Measurements from ENCODE around the gene AHRR. TPM values are rescaled to one million over a fixed set of nuclear protein-coding genes. Genes with fewer than 3 reads are reported as not detected.
A peak's percentile ranks its signal among the peaks of the same experiment; 100 is the strongest.

AHRR gene
- total and polyA plus RNA-seq, 10 of the 15 experiments (the other 5 are each of a cell fraction or from before 2014, with no cell fraction given): 0.90 to 35.2 (median 19.2) TPM

- TF ChIP-seq ZBED1 (IDR thresholded peaks at IDR 0.05; ENCODE audit: borderline replicate concordance) (0 out of 2 replicates have a peak, but pooled peaks have one; percentile 29), IKZF1 (conservative IDR thresholded peaks at IDR 0.05) (0 out of 2 replicates have a peak, but pooled peaks have one; percentile 15), PAX8 (IDR thresholded peaks at IDR 0.05) (no peak), ETV6 (conservative IDR thresholded peaks at IDR 0.05 in 1 of 2, IDR thresholded peaks at IDR 0.05 in 1 of 2; ENCODE audit: borderline replicate concordance in 1 of 2, low read depth in 1 of 2) (peak in 1 of 2 experiments; percentile 90; a peak in 2 of 4 replicates), ZZZ3 (IDR thresholded peaks at IDR 0.05; ENCODE audit: control insufficient read depth, insufficient read length, low read depth) (no peak), BACH1 (IDR thresholded peaks at IDR 0.05; ENCODE audit: borderline replicate concordance) (no peak), PAX5 (IDR thresholded peaks at IDR 0.05; ENCODE audit: borderline replicate concordance, low read depth, low read length) (peak; percentile 66; the same call in 1 of the 2 replicates), EED (IDR thresholded peaks at IDR 0.05; ENCODE audit: low read depth) (no peak), MTA2 (IDR thresholded peaks at IDR 0.05; ENCODE audit: low read depth) (no peak), SREBF1 (IDR thresholded peaks at IDR 0.05; ENCODE audit: low read length) (no peak), HDAC6 (IDR thresholded peaks at IDR 0.05; ENCODE audit: unreplicated experiment) (no peak), SMC3 (IDR thresholded peaks at IDR 0.05; ENCODE audit: borderline replicate concordance, low read length) (no peak), SKIL (IDR thresholded peaks at IDR 0.05; ENCODE audit: low read depth, poor library complexity, severe bottlenecking) (no peak), MEF2B (IDR thresholded peaks at IDR 0.05; ENCODE audit: partially characterized antibody, poor library complexity, severe bottlenecking) (peak; percentile 54), MTA3 (IDR thresholded peaks at IDR 0.05; ENCODE audit: borderline replicate concordance, low read length) (peak; percentile 27; the same call in 1 of the 2 replicates), NFXL1 (IDR thresholded peaks at IDR 0.05; ENCODE audit: borderline replicate concordance) (no peak), RBBP5 (conservative IDR thresholded peaks at IDR 0.05) (no peak), RAD51 (IDR thresholded peaks at IDR 0.05) (no peak), PRDM15 (CRISPR knock-in tag; IDR thresholded peaks at IDR 0.05) (no peak), BCLAF1 (IDR thresholded peaks at IDR 0.05) (no peak), TCF12 (IDR thresholded peaks at IDR 0.05; ENCODE audit: low read depth, low read length) (0 out of 2 replicates have a peak, but pooled peaks have one; percentile 12), CBX3 (IDR thresholded peaks at IDR 0.05; ENCODE audit: borderline replicate concordance, low read depth) (no peak), IRF4 (IDR thresholded peaks at IDR 0.05; ENCODE audit: low read depth, low read length) (peak; percentile 45; the same call in 1 of the 2 replicates), CHD4 (IDR thresholded peaks at IDR 0.05) (no peak), RFX5 (IDR thresholded peaks at IDR 0.05; ENCODE audit: low read depth, low read length) (no peak)
These were observed 142.4 kb downstream of the AHRR start (continued) for GRCh38 chr5:463952-464351.

Measured in GM12878 (cell line).